ENCODE data around the gene SENP6.

DNA sequence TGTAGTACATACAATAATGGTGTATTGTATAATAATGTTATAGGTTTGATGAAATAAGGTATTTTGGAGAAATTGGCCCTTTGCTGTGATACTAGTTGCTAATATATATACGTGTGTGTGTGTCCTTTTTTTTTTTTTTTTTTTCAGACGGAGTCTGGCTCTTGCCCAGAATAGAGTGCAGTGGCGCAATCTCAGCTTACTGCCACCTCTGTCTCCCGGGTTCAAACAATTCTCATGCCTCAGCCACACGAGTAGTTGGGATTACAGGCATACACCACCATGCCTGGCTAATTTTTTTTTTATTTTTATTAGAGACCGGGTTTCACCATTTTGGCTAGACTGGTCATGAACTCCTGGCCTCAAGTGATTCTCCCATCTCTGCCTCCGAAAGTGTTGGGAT, 23.3 kb downstream of the SENP6 start:
- TF ChIP-seq CTCF (IDR thresholded peaks at IDR 0.05 in 8 of 11, conservative IDR thresholded peaks at IDR 0.05 in 3 of 11) (no peak), POLR2A (IDR thresholded peaks at IDR 0.05) (no peak), POLR2AphosphoS5 (IDR thresholded peaks at IDR 0.05) (no peak)
